ENCODE measurements around the gene F13A1.

GRCh38 chr6:6285679-6286078 is 34.8 kb downstream of the F13A1 start:
- no peak for TF ChIP-seq EP300 (IDR thresholded peaks at IDR 0.05; ENCODE audit: borderline replicate concordance in 1 of 2, low read depth in 2 of 2, low read length in 2 of 2)
- no peak for TF ChIP-seq CEBPB (IDR thresholded peaks at IDR 0.05; ENCODE audit: low read depth, low read length)

All from H1 (cell line).